KBM-7 (cell line): Measurements from ENCODE around the gene NEDD9.

Source experiments
- DNase-seq: peaks from one replicate; pipeline ENCODE4 v3.0.0-alpha.2; 2015
- in situ Hi-C: fragments of 300-500 bp; cut with MboI; formaldehyde crosslinking; loops from 2 replicates; pipeline ENCODE4 v1.14.3; 2020; ENCODE audit warnings: low sequenced_read_pairs, low pct_unique_long_range_greater_than_20kb, mixed read lengths

NEDD9 gene

GRCh38 chr6:11161031-11161956 lies 71.2 kb downstream of the NEDD9 start:
- no peak for DNase-seq
- in situ Hi-C loops: no loop called here

GRCh38 chr6:11160199-11160598 lies 72.3 kb downstream of the NEDD9 start:
- in situ Hi-C loops: no loop called here
- no peak for DNase-seq

GRCh38 chr6:11155589-11155988 lies 76.9 kb downstream of the NEDD9 start:
- in situ Hi-C loops: no loop called here
- no peak for DNase-seq

GRCh38 chr6:11153447-11153846 lies 79.0 kb downstream of the NEDD9 start:
- no peak for DNase-seq

GRCh38 chr6:11152581-11152980 lies 79.9 kb downstream of the NEDD9 start:
- DNase-seq: no peak
- in situ Hi-C loops: no loop called here

More at GRCh38 chr6:11153447-11153846, 79.0 kb downstream of the NEDD9 start:
- in situ Hi-C loops: no loop called here

- in situ Hi-C loops: no loop called here
- DNase-seq: no peak
These were observed 81.0 kb downstream of the NEDD9 start for GRCh38 chr6:11151488-11151887.

- in situ Hi-C loops: no loop called here
- no peak for DNase-seq
These were observed 82.9 kb downstream of the NEDD9 start for GRCh38 chr6:11149551-11149950.

GRCh38 chr6:11146117-11146826 lies 86.2 kb downstream of the NEDD9 start:
- no peak for DNase-seq
- in situ Hi-C loops: no loop called here

- in situ Hi-C loops: no loop called here
- DNase-seq: peak; percentile 70
These were observed 88.0 kb downstream of the NEDD9 start for GRCh38 chr6:11144393-11144851.

GRCh38 chr6:11143394-11144371 lies 88.8 kb downstream of the NEDD9 start:
- DNase-seq: peak; percentile 80
- in situ Hi-C loops: no loop called here

GRCh38 chr6:11142296-11143027 lies 90.0 kb downstream of the NEDD9 start:
- in situ Hi-C loops: no loop called here
- no peak for DNase-seq

GRCh38 chr6:11141295-11141694 lies 91.2 kb downstream of the NEDD9 start:
- in situ Hi-C loops: no loop called here

GRCh38 chr6:11140056-11140455 lies 92.4 kb downstream of the NEDD9 start:
- DNase-seq: no peak
- in situ Hi-C loops: no loop called here

More at GRCh38 chr6:11141295-11141694, 91.2 kb downstream of the NEDD9 start:
- peak; percentile 24 for DNase-seq

- peak; percentile 11 for DNase-seq
- in situ Hi-C loops: no loop called here
These were observed 93.2 kb downstream of the NEDD9 start for GRCh38 chr6:11139051-11139960.

- DNase-seq: no peak
- in situ Hi-C loops: no loop called here
These were observed 95.7 kb downstream of the NEDD9 start for GRCh38 chr6:11136809-11137208.
